LHCN-M2 (cell line): Measurements from ENCODE around the gene ZC3H15. TPM values are rescaled to one million over a fixed set of nuclear protein-coding genes. Genes with fewer than 3 reads are reported as not detected.
"Not testable (repeated sequence)": the region's sequence is repeated elsewhere in the genome, so short reads cannot be mapped to it uniquely, and the experiment has no call there.

Experiments used
- DNase-seq: peaks from one replicate; pipeline ENCODE4 v3.0.0-alpha.2; 2012; ENCODE audit warnings: low read depth
- polyA plus RNA-seq: library from polyadenylated mRNA; unstranded; fragments of >200 nt; gene quantifications from one replicate; pipeline ENCODE4 v1.2.1, GENCODE V29; 2012; ENCODE audit warnings: missing spikeins
- total RNA-seq: library from RNA; depleted of rRNA; stranded (reverse); fragments of >200 nt; gene quantifications from 2 replicates; pipeline ENCODE4 v1.2.3, GENCODE V29; 2014; rRNA removed

ZC3H15 gene
- total RNA-seq = 67.6 and 79.1 TPM in 2 replicates
- 31.2 TPM for polyA plus RNA-seq

DNA sequence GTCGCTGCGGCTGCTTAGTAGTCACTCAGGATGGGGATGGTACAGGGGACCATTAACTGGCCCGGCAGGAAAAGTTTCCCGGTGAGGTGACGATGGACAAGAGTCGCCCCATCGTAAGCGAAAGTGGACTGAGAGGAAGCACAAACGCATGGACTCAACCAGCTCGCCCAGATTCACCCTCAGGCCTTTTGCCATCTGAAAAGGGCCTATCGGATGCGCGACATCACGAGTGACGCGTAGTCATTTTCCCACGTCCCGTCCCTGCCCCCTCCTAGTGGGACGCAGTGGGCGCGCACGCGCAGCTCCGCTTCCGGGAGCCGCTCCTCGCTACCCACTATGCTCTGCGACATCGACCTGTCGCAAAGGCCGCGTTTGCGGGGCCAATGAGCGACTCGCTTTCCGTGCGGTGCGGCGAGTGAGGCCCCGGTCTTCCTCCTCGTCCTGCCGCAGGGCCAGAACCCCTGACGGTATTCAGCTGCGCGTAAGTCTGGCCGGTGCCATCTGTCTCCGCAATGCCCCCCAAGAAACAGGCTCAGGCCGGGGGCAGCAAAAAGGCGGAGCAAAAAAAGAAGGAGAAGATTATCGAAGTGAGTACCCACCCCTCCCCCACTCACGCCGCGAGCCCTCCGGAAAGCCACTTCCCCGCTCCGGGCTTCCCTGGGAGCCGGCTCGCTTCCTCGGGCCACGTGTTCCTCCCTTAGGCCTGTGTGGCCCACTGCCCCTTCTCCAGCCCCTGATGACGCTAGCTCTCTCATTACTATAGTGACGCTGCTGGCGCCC, at the start of gene ZC3H15:
ZC3H15 (plus strand) TSS at position 390 of the 780 bp plus-strand sequence; CDS start at position 513, 123 bp downstream.
- peak; percentile 98 for DNase-seq

DNA sequence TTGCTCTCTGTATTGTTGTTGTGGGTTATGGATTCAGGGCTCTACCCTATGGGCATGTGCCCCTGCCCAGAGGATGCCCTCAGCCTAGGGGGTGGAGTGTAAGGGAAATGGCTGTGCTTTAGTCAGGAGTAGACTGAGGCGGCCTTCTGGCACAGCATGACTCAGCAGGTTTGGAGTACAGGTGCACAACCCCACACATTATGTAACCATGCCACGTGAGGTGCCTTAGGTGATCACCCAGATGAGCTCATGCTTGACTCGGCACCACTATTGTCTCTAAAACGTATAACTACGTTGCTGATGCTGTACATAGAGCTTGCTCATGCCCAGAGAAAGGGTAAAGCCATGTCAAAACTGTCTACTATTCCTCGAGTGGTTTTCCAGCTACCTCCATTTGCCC, 48.3 kb upstream of the ZC3H15 start:
- DNase-seq = no peak

DNA sequence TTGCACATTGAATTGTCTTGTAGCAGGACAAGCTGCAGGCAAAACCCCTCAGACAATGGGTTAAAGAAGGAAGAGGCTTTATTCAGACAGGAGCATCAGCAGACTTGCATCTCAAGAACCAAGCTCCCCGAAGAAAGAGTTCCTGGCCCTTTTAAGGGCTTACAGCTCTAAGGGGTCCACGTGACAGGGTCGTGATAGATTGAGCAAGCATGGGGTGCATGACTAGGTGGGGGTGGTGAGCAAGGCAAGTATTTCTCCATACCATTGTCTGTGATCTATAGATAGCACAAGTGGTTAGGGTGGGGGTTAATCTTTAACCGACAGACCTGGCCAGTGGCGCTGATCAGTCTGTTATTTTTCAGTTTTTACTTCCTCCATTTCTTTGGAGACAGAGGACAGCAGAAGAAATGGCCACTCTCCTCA, 46.4 kb upstream of the ZC3H15 start:
- not testable (repeated sequence) for DNase-seq

DNA sequence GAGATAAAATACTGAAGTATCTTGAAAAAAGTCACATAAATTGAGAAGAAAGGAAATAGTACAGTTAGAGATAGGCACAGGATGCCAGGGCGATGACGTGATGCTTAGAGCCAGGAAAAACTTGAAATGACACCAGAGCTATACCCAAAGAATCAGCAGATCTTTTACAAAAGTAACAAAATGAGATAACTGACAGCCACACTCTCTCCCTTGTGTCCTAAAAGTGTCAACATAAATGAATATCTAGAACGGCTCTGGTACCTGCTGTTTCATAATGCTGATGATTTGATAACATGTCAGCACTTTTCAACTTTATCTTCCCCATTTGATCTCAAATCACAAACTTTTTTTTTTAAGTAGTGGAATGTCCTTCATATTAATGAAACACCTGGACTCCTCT, 45.6 kb upstream of the ZC3H15 start:
- DNase-seq = no peak

DNA sequence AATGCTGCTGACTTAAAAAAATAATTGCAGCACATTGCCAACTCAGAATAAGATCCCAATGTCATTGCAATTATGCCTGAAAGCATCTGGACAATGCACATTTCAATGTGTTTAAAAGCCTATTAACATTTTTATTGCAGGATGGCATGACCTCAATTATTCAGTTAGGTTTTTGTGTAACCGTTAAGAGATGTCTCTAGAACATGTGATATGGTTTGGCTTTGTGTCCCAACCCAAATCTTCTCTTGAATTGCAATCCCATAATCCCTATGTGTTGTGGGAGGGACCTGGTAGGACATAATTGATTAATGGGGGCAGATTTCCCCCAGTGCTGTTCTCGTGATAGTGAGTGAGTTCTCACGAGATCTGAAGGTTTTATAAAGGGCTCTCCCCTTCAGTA, 43.2 kb upstream of the ZC3H15 start:
- DNase-seq = no peak

GRCh38 chr2:186443851-186444250, 42.2 kb upstream of the ZC3H15 start:
- DNase-seq = no peak

DNA sequence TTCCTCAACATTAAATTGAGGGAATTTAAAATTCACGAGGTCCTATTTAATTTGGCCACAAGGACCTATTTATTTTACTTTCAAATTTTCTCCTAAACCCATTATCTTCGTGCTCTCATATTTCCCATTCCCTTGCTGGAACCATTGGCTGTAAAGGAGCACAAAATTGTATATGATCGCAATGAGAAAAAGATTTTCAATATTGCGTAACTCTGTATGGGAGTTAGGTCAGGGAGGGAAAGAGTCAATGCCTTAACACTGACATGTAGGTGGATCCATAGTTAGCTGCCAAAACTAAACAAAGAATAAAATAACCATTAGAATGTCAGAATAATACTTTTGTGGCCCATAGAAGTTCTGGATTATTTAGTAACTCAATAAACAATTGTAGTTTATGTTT, 40.6 kb upstream of the ZC3H15 start:
- DNase-seq = no peak

DNA sequence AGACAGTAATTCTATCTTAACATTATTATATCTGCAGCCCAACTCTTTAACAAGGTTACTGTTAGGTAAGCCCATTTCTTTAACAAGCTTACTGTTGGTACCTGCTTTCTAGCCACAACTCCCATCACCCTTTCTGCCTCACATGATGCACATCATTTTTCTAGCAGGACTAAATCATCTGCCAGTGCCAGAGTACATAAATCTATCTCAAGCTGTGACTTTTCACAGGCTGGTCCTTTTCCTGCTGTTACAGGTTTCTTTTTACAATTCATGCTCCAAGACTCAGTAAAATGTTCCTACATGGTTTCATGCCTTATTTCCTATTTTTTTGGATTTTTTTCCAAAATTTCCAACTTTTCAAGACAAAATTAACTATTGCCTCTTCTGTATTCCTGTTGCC, 30.4 kb upstream of the ZC3H15 start:
- DNase-seq = no peak

GRCh38 chr2:186456941-186457340, 29.1 kb upstream of the ZC3H15 start:
- DNase-seq = peak; percentile 83

- DNase-seq = no peak
Observed at GRCh38 chr2:186457908-186458307, 28.2 kb upstream of the ZC3H15 start.

- DNase-seq = peak; percentile 49
Observed at GRCh38 chr2:186459009-186459408, 27.1 kb upstream of the ZC3H15 start.

DNA sequence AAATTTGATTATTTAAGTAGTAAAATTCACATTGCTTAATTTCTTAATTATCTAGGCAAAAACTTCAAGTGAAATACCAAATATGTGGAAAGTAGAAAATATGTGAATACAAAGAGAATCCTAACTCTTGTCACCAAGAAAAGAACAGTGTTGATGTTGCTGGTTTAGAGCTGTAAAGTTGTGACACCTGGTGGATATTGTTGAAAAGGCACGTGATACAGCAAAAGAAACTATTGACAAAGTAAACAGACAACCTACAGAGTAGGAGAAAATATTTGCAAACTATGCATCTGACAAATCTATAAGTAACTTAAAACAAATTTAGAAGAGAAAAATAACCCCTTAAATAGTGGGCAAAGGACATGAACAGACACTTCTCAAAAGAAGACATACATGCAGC, 25.6 kb upstream of the ZC3H15 start:
- peak; percentile 26 for DNase-seq

DNA sequence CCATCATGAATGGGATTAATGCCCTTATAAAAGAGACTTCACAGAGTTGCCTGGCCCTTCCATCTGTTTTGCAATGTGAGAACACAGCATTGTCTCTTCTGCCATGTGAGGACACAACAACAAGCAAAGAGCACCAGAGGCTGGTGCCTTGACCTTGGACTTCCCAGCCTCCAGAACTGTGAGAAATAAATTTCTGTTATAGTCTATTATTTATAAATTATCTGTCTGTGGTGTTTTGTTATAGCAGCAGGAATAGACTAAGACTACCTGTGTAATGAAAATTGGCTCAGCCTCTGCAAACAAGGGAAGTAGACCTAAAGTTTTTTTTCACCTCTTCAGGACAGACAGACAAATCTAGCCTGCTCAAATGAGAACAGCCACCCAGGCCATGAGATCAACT, 19.3 kb upstream of the ZC3H15 start:
- DNase-seq = no peak

DNA sequence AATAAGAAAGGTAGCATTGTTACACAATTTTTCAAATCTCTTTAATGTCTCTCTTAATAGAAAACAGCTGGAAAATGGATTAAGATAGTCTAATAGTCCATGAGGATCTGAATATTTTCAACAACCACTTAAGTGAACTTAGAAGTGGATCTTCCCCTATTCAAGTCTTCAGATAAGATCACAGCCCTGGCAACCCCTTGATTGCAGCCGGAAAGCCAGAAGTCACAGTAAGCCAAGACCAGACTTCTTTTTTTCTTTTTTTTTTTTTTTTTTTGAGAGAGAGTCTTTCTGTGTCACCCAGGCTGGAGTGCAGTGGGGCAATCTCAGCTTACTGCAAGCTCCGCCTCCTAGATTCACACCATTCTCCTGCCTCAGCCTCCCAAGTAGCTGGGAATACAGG, 18.6 kb upstream of the ZC3H15 start:
- no peak for DNase-seq

DNA sequence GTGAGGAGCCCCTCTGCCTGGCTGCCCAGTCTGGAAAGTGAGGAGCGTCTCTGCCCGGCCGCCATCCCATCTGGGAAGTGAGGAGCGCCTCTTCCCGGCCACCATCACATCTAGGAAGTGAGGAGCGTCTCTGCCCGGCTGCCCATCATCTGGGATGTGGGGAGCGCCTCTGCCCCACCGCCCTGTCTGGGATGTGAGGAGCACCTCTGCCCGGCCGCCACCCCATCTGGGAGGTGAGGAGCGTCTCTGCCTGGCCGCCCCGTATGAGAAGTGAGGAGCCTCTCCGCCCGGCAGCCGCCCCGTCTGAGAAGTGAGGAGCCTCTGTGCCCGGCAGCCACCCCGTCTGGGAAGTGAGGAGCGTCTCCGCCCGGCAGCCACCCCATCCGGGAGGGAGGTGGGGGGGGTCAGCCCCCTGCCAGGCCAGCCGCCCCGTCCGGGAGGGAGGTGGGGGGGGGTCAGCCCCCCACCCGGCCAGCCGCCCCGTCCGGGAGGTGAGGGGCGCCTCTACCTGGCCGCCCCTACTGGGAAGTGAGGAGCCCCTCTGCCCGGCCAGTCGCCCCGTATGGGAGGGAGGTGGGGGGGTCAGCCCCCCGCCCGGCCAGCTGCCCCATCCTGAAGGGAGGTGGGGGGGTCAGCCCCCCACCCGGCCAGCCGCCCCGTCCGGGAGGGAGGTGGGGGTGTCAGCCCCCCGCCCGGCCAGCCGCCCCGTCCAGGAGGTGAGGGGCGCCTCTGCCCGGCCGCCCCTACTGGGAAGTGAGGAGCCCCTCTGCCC, 13.2 kb upstream of the ZC3H15 start:
- DNase-seq = not testable (repeated sequence)

GRCh38 chr2:186474239-186474638, 11.8 kb upstream of the ZC3H15 start:
- not testable (repeated sequence) for DNase-seq

DNA sequence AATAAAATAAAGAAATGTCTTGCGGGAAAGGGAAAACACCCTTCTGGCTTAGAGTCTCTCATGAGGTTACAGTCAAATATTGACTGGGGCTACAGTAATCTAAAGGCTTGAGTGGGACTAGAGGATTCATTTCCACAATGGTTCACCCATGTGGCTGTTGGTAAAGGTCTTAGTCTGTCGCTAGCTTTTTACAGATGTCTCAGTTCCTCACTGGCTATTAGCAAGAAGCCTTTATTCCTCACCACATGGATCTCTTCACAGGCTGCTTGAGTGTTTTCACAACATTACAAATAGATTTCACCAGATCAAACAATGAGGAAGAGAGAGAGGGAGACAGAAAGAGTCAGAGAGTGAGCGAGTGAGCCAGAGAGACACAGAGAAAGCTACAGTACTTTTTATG, 8.3 kb upstream of the ZC3H15 start:
- no peak for DNase-seq

GRCh38 chr2:186480991-186481390, 5.1 kb upstream of the ZC3H15 start:
- no peak for DNase-seq

GRCh38 chr2:186484062-186484735, 1.9 kb upstream of the ZC3H15 start:
- DNase-seq = no peak

GRCh38 chr2:186485576-186485870, 537 bp upstream of the ZC3H15 start:
- DNase-seq = no peak

DNA sequence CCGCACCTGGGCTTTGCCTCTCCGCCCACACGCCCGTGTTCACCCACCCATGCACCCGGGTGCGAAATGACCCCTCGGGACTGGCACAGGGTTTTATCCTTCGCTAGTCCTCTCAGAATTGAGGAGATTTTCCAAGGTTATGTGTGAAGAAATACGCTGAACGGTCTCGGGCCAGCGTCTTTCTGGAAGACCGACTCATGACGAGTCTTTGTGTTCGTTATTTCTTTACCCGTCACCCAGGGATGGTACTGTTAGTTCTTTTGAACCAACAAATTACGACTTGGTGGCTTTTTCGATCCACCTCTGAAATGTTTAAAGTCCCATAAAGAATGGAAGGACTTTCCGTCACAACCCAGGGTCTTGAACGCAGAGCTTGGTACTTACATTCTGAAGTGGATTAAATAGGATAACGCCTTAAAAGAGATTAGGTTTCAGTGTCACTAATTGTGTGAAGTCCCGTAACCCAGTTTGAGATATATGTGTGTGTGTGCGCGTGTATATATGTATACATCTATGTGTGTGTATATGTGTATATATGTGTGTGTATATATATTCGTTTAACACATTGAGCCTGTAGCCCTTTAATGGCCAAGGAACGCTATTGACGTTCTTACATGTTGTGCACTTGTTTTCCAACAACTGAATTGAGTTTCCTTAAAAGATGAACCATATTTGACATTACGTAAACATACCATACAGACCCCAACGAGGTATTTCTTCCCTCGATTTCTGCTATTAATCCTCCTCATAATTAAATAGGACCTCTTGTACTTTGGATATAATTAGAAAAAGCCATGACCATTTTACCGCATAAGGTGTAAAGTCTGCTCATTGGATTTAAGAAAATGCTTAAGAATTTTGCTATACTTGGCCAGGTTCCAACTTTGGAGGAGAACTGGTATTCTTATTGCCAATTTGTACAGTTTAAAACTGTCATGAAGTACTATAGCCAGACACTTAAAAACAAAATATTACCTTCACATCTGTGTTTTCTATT, 889 bp downstream of the ZC3H15 start:
- DNase-seq = no peak
